Keratinocyte (primary cell): ENCODE data around the gene MRPL39.

Source experiments
- EZH2 ChIP-seq: IDR thresholded peaks from one replicate; pipeline ENCODE4 v1.6.1; 2012; ENCODE audit warnings: inconsistent platforms, mild to moderate bottlenecking, low read length, moderate library complexity
- TF ChIP-seq, protein P1 (sequence below), 3 experiments: IDR thresholded peaks in 1 of 3; conservative IDR thresholded peaks in 1 of 3; optimal IDR thresholded peaks in 1 of 3; 2 replicates in 2 of 3; 3 replicates in 1 of 3; pipeline versions ENCODE3 to v1.5.1; 2011; ENCODE audit warnings: low read length in 3 of 3, mild to moderate bottlenecking in 3 of 3, moderate library complexity in 2 of 3, control low read depth in 1 of 3, inconsistent platforms in 1 of 3; ENCODE audit not compliant: insufficient read depth in 2 of 3; ENCODE audit errors: extremely low read depth in 1 of 3

DNA sequence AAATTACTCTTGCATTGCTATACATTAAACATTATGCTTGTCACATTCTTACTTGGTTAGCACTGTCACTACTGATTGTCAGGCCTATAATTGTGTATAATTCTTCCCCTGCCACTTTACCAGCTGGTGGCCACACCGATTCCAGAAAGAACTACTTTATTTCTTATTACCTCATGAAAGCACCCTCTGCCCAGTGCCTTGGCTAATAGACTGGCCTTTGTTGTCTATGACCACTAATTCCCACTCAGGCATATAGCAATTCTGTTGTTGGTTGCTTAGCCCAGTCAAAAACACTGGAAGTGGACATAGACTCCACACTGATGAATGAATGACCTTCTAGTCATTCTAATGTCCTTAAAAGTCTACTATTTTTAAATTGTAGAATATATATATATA, 35.6 kb downstream of the MRPL39 start:
- TF ChIP-seq, protein P1, sequence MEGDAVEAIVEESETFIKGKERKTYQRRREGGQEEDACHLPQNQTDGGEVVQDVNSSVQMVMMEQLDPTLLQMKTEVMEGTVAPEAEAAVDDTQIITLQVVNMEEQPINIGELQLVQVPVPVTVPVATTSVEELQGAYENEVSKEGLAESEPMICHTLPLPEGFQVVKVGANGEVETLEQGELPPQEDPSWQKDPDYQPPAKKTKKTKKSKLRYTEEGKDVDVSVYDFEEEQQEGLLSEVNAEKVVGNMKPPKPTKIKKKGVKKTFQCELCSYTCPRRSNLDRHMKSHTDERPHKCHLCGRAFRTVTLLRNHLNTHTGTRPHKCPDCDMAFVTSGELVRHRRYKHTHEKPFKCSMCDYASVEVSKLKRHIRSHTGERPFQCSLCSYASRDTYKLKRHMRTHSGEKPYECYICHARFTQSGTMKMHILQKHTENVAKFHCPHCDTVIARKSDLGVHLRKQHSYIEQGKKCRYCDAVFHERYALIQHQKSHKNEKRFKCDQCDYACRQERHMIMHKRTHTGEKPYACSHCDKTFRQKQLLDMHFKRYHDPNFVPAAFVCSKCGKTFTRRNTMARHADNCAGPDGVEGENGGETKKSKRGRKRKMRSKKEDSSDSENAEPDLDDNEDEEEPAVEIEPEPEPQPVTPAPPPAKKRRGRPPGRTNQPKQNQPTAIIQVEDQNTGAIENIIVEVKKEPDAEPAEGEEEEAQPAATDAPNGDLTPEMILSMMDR (optimal IDR thresholded peaks at IDR 0.05 in 1 of 3, IDR thresholded peaks at IDR 0.05 in 1 of 3, conservative IDR thresholded peaks at IDR 0.05 in 1 of 3; ENCODE audit: extremely low read depth in 1 of 3, insufficient read depth in 2 of 3, low read length in 3 of 3) = no peak
- TF ChIP-seq EZH2 = no peak
